Mucosa of descending colon (tissue), 3 donors: ENCODE results near the gene TMEM263. TPM values are rescaled to one million over a fixed set of nuclear protein-coding genes. Genes with fewer than 3 reads are reported as not detected.
"Not testable (repeated sequence)": the region's sequence is repeated elsewhere in the genome, so short reads cannot be mapped to it uniquely, and the experiment has no call there.

Source experiments
- ATAC-seq: fragments of 200-7000 bp; cut with Tn5 transposase; one replicate; pipeline ENCODE4 v1.9.1; 2020; ENCODE audit warnings: mild to moderate bottlenecking, moderate library complexity
- DNase-seq, 3 donors: peaks; one replicate each; pipeline ENCODE4 v3.0.0-alpha.2; 2020
- H3K36me3 ChIP-seq: fragments of 200-600 bp; one replicate; pipeline ENCODE4 v1.8.0; 2021; ENCODE audit warnings: low read depth, mild to moderate bottlenecking
- H3K4me1 ChIP-seq: fragments of 200-600 bp; one replicate; pipeline ENCODE4 v1.8.0; 2021; ENCODE audit warnings: low read depth, mild to moderate bottlenecking
- H3K4me3 ChIP-seq: fragments of 200-600 bp; one replicate; pipeline ENCODE4 v1.8.0; 2021; ENCODE audit warnings: mild to moderate bottlenecking
- H3K9me3 ChIP-seq: fragments of 200-600 bp; one replicate; pipeline ENCODE4 v1.8.0; 2021; ENCODE audit warnings: mild to moderate bottlenecking
- CTCF ChIP-seq: fragments of 200-600 bp; IDR thresholded peaks from one replicate; pipeline ENCODE4 v1.8.0; 2022; ENCODE audit warnings: antibody characterized with exemption, mild to moderate bottlenecking
- intact Hi-C, 2 donors: fragments of 100-400 bp; cut with DNase I in 1 of 2; cut with micrococcal nuclease in 1 of 2; formaldehyde crosslinking; loops; one replicate each; pipeline versions ENCODE4 v1.11.0 to v1.11.1; 2022; cut with DNase I, micrococcal nuclease
- total RNA-seq, 3 donors: library from RNA; stranded (reverse); fragmentation: NEBNext Ultra II Directional in 2 of 3; extraction: Animal tissue kit (Norgen Biotek cat#: 25700) in 2 of 3; gene quantifications; one replicate each; pipeline versions ENCODE4 v1.2.1 to v1.2.4, GENCODE V29; 2021 to 2023
- donor health status: DM: no; HTN: no; CAD: no; lungs with moderate emphysema.
- donor health status: DM: no; HTN: no; CAD: no.
- donor health status: DM: no; HTN: yes; CAD: no.

Gene TMEM263
- total RNA-seq, 3 donors from 2014 or later: 20.3 to 38.6 (median 27.0) TPM

DNA sequence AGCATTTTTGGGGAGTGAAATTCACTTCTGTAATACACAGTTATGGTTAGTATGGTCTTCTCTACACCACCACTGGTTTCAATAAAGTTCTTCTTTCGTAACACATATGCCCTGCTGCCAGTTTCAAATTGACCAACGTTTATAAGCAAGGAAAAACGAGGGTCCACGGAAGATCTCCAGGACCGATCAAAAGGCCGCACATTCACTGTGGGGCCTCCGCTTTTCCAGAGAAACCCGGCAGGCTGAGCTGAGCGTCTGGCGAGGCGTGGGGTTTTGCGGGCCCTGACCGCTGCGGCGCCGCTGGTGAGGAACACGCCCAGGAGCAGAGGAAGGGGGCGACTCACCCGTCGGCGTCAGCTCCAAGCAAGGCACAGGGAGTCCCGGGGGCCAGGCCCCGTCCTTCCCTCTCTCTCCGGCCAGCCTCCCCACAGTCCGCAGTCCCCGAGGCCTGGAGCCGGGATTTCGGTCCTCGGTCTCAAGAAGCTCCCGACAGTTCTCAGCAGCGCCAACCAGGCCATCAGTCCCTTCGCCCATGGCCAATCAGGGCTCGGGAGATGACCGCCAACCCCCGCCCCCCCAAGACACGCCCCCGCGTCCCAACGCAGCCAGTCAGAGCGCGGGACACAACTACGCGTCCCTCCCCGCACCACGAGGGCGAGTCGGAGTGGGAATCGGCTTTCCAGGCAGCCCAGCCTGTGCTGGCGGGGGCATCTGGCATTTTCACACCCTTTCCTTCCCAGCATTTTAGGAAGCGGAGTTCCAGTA is 31.1 kb downstream of the TMEM263 start, which contains the start of gene MTERF2:
Gene MTERF2, minus strand, starts transcription at position 522 of the 765 bp plus-strand sequence. CDS start 8,432 bp downstream, outside the sequence.
- Histone ChIP-seq H3K9me3 (no peaks in the 10 kb centered on the region), H3K4me3 (peak within 1 kb of the TSS; percentile 36), H3K36me3 (no peaks in the 10 kb centered on the region), H3K4me1 (peaks cover 12% of the 10 kb centered on the region)
- TF ChIP-seq CTCF: no peak
- peak; percentile 100 for ATAC-seq
- DNase-seq: peak; percentile 90 to 92 (median 92)
- intact Hi-C loops: no loop called here

DNA sequence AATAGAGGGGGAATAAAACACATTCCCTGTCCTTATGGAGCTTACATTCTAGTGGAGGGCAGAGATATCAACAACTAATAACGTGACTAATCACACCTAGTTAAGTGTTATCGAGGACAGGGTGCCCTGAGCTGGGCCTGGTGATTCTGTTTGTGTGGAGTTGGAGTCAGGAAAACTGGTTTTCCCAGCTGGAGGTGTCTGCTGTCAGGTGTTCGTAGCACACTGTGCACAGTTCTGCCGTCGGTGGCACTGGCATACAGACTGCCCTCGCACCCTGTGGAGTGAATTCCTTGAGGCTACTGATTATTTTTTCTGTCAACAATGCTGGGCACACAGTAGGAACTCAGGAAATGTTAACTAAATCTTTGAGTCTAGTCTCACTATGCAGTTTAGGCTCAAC is 32.1 kb downstream of the TMEM263 start:
- no peak for DNase-seq
- peaks cover 12% of the 10 kb centered on the region for H3K4me1 ChIP-seq
- no peaks in the 10 kb centered on the region for H3K36me3 ChIP-seq
- H3K4me3 ChIP-seq: no peak overlapping the region
- no peak for ATAC-seq
- H3K9me3 ChIP-seq: no peaks in the 10 kb centered on the region
- intact Hi-C loops: no loop called here
- no peak for TF ChIP-seq CTCF

GRCh38 chr12:106994579-106995220 is 39.0 kb downstream of the TMEM263 start:
- Histone ChIP-seq H3K4me1 (no peaks in the 10 kb centered on the region), H3K36me3 (no peaks in the 10 kb centered on the region), H3K4me3 (no peak overlapping the region), H3K9me3 (no peaks in the 10 kb centered on the region)
- no peak for DNase-seq
- no peak for TF ChIP-seq CTCF
- intact Hi-C loops: no loop called here
- ATAC-seq: no peak

- H3K9me3 ChIP-seq, ATAC-seq, intact Hi-C loops, DNase-seq, H3K36me3 ChIP-seq, H3K4me1 ChIP-seq, H3K4me3 ChIP-seq: not testable (repeated sequence)
Measured at GRCh38 chr12:106996102-106996501, 40.4 kb downstream of the TMEM263 start.

DNA sequence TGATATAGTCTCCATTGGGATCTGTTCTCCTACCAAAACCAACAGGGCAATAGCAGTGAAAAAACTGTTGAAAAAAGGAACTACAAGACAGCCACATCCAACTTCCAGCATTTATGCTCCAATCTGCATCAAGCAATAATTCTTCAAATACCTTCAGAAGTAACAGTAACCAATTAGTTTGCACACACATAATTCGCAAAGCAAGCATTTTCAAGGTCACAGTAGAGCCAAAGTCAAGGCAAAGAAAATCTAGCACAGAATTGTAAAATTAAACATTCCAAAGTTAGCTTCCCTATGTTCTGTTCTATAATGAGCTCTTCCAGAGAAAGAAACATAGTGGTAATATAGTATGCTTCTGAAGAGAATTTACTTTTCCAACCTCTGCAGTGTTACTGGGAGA is 42.2 kb downstream of the TMEM263 start:
- intact Hi-C loops: no loop called here
- H3K9me3 ChIP-seq: no peaks in the 10 kb centered on the region
- no peaks in the 10 kb centered on the region for H3K4me1 ChIP-seq
- H3K4me3 ChIP-seq: no peak overlapping the region
- ATAC-seq (no peak), DNase-seq (no peak)
- no peak for TF ChIP-seq CTCF
- H3K36me3 ChIP-seq: no peaks in the 10 kb centered on the region

- DNase-seq: no peak
- no peaks in the 10 kb centered on the region for H3K4me1 ChIP-seq
- H3K9me3 ChIP-seq: no peaks in the 10 kb centered on the region
- intact Hi-C loops: no loop called here
- no peak overlapping the region for H3K4me3 ChIP-seq
- ATAC-seq: no peak
- no peaks in the 10 kb centered on the region for H3K36me3 ChIP-seq
- TF ChIP-seq CTCF: no peak
Measured at GRCh38 chr12:106999446-106999845, 43.7 kb downstream of the TMEM263 start.

- H3K4me3 ChIP-seq, H3K9me3 ChIP-seq, ATAC-seq, intact Hi-C loops, DNase-seq, H3K36me3 ChIP-seq, H3K4me1 ChIP-seq: not testable (repeated sequence)
Measured at GRCh38 chr12:107002665-107003064, 47.0 kb downstream of the TMEM263 start.
